GM18867 (cell line): ENCODE results near the gene NARF.
"Not testable (repeated sequence)": the region's sequence is repeated elsewhere in the genome, so short reads cannot be mapped to it uniquely, and the experiment has no call there.

ENCODE experiments used
- ATAC-seq: cut with Tn5 transposase; IDR thresholded peaks from one replicate; pipeline ENCODE4 v1.9.1; 2021; ENCODE audit warnings: mild to moderate bottlenecking, moderate library complexity; ENCODE audit not compliant: unreplicated experiment

NARF gene

DNA sequence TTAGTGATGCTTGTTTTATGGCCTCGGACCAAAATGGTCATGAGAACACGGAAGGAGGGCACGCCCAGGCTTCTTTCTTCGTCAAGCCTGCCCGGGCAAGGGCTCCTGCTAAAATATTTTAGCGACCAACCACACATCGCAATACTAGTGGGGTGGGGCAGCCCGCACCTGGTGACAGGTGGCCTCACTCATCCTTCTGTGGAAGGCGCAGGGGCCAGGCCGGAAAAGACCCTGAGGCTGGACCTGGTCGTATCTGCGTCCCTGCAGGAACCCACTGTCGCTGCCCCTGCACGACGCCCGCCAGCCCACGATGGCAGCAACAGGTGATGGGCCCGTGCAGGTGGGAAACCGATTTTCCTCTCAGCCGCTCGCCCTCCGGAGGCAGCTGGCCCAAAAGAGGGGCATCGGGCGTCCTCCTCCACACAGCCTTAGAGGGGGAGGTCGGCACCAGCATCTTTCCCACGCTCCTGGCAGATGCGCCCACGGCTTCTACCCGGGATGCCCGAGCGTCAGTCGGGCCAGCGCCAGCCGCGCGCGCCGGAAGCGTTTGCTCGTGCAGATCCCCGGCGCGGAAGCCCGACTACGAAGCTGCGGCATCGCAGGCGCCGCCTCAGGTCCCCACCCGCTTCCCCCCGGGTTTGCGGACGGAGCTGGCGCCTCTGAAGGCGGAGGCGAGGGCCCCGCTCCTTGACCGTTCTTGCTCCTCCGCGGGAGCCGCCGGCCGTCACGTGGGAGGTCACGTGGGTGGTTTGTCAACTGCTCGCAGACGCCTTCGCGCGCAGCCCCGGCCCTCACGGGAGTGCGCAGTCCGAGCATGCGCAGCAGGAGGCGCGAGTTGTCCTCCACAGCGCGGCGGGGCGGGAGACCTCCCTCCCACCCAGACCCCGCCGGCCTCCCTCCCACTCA, 38.2 kb downstream of the NARF start:
- peak; percentile 60 for ATAC-seq

DNA sequence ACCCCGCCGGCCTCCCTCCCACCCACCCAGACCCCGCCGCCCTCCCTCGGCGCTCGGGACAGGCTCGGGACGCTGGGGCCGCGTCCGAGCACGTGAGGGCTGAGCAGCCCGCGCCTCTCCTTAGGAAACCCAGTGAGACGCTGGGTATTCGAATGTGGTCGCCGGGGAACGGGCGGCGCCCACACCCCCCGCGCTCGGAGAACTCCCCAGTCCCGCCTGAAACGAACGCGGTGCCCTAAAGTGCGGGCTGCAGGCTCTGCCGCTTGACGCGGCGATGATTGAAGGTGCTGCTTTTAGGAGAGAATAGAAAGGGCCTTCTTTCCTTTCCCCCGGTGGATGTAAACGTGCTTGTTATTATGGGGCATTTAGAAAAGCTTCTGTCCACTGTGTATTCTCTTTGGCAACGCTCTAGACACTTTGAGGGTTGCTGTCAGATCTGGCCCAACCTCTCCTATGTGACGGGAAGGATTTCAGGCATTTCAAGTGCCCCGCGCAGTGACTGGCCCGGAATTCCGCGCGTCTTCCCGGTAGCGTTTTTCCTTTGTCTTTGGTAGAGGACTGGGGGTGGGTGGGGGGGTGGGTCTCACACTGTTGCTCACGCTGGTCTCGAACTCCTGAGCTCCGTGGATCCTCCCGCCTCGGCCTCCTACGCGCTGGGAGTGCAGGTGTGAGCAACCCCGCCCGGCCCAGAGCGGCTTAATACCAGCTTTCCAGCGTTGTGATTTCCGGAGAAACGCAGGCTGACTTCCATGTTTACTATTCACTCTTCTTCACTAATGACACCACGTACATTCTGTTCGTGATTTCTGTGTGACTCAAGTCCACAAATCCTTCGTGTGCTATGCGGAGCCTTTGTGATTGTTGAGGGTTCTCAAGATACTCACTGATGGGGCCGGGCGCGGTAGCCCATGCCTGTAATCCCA, 39.2 kb downstream of the NARF start:
- peak; percentile 9 for ATAC-seq

DNA sequence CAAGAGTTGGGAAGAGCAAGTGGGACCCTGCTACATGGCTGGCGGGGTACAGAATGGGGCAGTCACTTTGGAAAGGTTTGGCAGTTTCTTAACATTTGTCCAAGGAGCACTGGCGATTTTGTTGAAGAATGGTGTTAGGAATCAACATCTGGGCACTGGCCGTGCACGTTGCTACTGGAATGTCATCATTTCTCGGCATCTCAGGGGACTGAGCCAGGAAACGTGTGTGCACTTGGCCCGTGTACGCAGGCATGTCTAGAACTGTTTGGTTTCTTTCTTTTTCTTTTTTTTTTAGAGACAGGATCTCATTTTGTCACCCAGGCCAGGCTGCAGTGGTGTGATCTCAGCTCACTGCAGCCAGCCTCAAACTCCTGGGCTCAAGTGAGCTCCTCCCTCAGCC, 43.7 kb downstream of the NARF start:
- ATAC-seq: no peak

DNA sequence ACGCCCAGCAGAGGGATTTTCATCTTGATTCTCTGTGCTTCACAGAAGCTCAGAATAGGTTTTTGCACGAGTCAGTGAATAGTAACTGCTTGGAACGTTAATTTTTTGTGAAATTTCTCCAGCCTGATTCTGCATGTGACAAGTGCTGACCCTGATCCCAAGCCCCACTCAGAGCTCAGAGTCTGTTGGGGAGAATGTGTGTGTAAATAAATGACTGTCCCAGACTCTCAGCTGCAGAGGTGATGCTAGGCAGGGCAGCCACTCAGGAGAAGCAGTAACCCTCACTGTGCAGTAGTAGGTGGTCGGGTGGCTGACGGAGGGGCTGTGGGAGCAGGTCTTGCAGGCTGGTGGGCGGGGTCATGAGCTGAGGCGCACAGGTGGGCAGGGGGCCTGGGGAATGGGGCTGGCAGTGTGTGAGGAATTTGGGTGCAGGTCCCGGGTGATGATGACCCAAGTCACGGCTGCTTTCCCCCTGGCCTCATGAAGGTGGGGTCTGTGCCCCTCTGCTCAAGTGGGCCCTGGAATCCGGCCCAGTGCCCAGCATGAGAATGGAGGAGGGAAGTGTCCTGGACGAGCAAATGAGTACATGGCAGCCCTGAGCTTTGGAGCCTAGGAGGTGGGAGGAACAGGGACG, 44.7 kb downstream of the NARF start:
- no peak for ATAC-seq

GRCh38 chr17:82503728-82504308, 45.3 kb downstream of the NARF start:
- no peak for ATAC-seq

DNA sequence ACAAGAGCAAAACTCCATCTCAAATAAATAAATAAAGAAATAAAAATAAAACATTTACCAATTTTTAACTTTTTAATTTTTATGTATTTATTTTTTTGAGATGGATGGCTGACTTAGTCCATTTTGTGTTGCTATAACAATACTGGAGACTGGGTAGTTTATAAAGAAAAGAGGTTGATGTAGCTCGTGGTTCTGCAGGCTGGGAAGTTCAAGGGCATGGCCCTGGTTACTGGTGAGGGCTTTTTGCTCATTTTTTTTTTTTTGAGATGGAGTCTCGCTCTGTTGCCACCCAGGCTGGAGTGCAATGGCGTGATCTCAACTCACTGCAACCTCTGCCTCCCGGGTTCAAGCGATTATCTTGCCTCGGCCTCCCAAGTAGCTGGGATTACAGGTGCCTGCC, 46.8 kb downstream of the NARF start:
- ATAC-seq: no peak

DNA sequence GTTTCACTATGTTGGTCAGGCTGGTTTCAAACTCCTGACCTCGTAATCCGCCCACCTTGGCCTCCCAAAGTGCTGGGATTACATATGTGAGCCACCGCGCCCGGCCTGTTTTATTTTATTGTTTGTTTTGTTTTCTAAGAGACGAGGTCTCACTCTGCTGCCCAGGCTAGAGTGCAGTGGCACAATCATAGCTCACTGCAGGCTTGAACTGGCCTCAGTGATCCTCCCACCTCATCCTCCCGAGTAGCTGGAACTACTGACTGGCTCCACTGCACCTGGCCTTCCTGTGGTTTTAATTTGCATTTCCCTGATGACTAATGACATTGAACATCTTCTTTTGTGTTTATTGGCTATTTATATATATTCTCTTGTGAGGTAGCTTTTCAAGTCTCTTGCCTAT, 47.9 kb downstream of the NARF start:
- ATAC-seq: peak; percentile 90

GRCh38 chr17:82507631-82508175, 49.2 kb downstream of the NARF start:
- no peak for ATAC-seq

- not testable (repeated sequence) for ATAC-seq
Observed at GRCh38 chr17:82511642-82512041, 53.1 kb downstream of the NARF start.

DNA sequence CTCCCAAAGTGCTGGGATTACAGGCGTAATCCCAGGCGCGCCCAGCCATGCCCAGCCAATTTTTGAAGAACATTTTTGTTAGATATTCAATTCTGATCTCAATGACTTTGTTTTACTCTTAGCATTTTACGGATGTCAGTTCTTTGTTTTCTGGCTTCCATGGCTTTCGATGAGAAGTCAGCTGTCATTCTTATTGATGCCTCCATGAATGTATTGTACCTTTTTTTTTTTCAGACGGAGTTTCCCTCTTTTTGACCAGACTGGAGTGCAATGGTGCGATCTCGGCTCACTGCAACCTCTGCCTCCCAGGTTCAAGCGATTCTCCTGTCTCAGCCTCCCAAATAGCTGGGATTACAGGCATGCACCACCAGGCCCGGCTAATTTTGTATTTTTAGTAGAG, 55.3 kb downstream of the NARF start:
- ATAC-seq: not testable (repeated sequence)

DNA sequence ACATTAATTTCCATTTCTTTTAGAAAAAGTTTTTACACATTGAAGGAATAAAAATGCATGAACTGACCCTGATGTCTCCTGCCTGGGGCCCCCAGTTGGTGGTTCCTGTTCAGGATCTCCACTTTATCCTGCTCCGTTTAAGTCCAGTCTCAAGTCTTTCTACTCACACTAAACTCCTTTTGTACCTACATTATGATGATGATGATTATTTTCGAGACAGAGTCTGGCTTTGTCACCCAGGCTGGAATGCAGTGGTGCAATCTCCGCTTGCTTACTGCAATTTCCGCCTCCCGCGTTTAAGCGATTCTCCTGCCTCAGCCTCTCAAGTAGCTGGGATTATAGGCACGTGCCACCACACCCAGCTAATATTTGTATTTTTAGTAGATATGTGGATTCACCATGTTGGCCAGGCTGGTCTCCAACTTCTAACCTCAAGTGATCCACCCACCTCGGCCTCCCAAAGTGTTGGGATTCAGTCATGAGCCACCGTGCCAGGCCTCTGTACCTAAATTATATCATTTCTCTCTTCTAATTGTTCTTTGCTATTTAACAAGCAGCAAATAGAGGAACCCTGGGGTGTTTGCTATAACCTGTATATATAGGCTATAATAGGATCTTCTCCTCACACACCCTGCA, 58.8 kb downstream of the NARF start:
- no peak for ATAC-seq

DNA sequence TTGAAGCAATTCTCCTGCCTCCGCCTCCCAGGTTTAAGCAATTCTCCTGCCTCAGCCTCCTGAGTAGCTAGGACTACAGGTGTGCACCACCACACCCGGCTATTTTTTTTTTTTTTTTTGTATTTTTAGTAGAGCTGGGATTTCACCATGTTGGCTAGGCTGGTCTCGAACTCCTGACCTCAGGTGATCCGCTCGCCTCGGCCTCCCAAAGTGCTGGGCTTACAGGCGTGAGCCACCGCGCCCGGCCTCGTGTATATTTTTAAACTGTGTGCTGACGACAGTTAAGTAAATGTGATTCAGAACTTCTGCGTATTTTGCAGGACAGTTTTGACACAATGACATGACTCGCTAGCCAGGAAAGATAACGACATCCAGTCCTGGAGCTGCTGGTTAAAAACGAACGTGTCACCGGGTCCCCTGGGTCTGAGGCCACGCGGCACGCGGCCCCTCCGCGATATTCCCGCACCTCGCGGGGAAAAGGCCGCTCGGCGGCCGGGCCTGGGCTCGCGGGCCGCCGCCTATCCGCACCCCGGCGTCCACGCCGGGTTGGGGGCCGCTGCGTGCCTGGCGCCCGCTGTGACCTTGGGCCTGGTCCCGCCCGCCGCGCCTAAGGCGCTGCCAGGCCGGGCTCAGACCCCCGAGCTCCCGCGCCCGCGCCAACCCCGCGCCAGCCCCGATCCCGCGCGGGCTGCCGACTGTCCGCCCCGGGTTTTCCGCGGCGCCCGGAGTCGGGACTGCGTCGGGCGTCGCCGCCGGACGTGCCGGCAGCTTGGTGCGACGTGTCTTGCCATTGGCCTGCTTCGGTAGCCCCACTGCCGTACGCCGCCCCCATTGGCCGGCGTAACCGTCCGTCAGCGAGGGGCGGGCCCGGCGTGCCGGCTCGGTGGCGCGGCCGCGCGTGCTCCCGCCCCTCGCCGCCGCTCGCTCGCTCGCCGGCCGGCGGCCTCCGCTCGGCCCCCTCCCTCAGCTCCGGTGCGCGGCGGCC, 60.6 kb downstream of the NARF start, which contains the start of gene FOXK2:
FOXK2 (plus strand) TSS at position 907 of the 985 bp plus-strand sequence. CDS start 157 bp downstream, outside the sequence.
- peak; percentile 92 for ATAC-seq

GRCh38 chr17:82519971-82520903, 61.7 kb downstream of the NARF start:
- ATAC-seq: peak; percentile 21

DNA sequence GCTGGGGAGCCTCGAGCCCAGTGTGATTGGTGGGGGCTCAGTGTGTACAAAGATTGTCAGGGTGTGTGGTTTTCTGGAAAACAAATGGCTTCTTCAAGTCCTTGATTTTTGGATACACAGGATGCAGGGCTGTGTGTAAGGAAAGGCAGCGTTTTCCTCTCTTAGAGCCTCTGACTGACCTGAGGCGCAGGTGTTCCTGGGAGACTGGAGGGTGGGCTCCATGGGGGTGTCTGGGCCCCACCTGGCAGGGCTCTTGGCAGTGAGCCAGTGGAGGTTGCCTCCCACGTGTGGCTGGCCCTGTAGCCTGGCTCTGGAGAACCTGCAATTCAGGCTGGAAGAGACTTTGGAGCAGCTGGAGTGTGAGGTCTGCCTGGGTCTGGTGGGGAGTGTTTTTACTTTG, 66.0 kb downstream of the NARF start:
- ATAC-seq: no peak

DNA sequence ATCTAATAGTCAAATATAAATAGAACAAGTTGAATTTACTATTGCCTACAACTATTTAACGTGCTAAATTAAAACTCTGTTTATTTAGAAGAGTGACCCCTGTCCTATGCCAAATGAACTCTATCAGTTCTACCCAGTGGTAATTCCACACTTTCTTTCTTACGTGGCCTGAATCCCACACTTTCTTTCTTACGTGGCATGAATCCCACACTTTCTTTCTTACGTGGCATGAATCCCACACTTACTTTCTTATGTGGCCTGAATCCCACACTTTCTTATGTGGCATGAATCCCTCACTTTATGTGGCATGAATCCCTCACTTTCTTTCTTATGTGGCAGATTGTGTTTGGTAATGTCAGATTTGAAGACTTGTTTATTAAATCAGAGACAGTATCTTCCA, 67.2 kb downstream of the NARF start:
- ATAC-seq: no peak

GRCh38 chr17:82527898-82528297, 69.4 kb downstream of the NARF start:
- no peak for ATAC-seq

GRCh38 chr17:82528484-82529265, 70.1 kb downstream of the NARF start:
- no peak for ATAC-seq
